Urinary bladder (tissue), 4 donors: ENCODE data around the gene FOXJ3. TPM values are rescaled to one million over a fixed set of nuclear protein-coding genes. Genes with fewer than 3 reads are reported as not detected.

Experiments
- DNase-seq: peaks from one replicate; pipeline ENCODE4 v3.0.0-alpha.2; 2015; ENCODE audit errors: extremely low spot score
- H3K27ac ChIP-seq: one replicate; pipeline ENCODE4 v1.5.1; 2013; ENCODE audit warnings: low read depth, mild to moderate bottlenecking, moderate library complexity
- H3K36me3 ChIP-seq: one replicate; pipeline ENCODE4 v1.6.1; 2013; ENCODE audit warnings: mild to moderate bottlenecking, moderate library complexity; ENCODE audit not compliant: insufficient read depth
- H3K4me1 ChIP-seq: one replicate; pipeline ENCODE4 v1.6.1; 2013; ENCODE audit warnings: mild to moderate bottlenecking, moderate library complexity; ENCODE audit not compliant: insufficient read depth
- H3K4me3 ChIP-seq: one replicate; pipeline ENCODE4 v1.5.1; 2013; ENCODE audit warnings: low read depth, low read length
- WGBS: extraction: QIAGEN DNeasy Blood & Tissue Kit; methylation state at CpG from one replicate; pipeline ENCODE4 v1.1.7; 2013; 5-methylcytosine and 5-hydroxymethylcytosine counted together
- polyA plus RNA-seq: library from polyadenylated mRNA; stranded (reverse); fragments of 200-250 nt; gene quantifications from one replicate; pipeline ENCODE4 v1.2.3, GENCODE V29; 2013
- total RNA-seq: library from RNA; depleted of rRNA; stranded (reverse); fragments of >200 nt; gene quantifications from one replicate; pipeline ENCODE4 v1.2.3, GENCODE V29; 2014
- donor health status: healthy with polysubstance abuse.
- donor health status: healthy.

The FOXJ3 gene
- total and polyA plus RNA-seq, 2 donors = 21.4 to 103 TPM

GRCh38 chr1:42195841-42196240 lies 139.2 kb downstream of the FOXJ3 start:
- Histone ChIP-seq H3K4me1 (no peaks in the 10 kb centered on the region), H3K27ac (no peak overlapping the region), H3K36me3 (peaks cover 2% of the 10 kb centered on the region), H3K4me3 (no peak overlapping the region)
- DNase-seq = no peak
- WGBS = 93% methylated on average over 3 of the region's 3 CpGs

- H3K36me3 ChIP-seq = peaks cover 2% of the 10 kb centered on the region
- 80% methylated on average over 4 of the region's 4 CpGs for WGBS
- DNase-seq = no peak
- H3K27ac ChIP-seq = no peak overlapping the region
- no peaks in the 10 kb centered on the region for H3K4me1 ChIP-seq
- no peak overlapping the region for H3K4me3 ChIP-seq
Measured at GRCh38 chr1:42192106-42192505, 142.9 kb downstream of the FOXJ3 start.

- no peak for DNase-seq
- Histone ChIP-seq H3K4me3 (no peak overlapping the region), H3K27ac (no peak overlapping the region), H3K36me3 (peaks cover 2% of the 10 kb centered on the region), H3K4me1 (no peaks in the 10 kb centered on the region)
- 93% methylated on average over 8 of the region's 8 CpGs for WGBS
Measured at GRCh38 chr1:42191319-42191718, 143.7 kb downstream of the FOXJ3 start.

- DNase-seq = no peak
Measured at GRCh38 chr1:42189931-42190853, 144.8 kb downstream of the FOXJ3 start.

GRCh38 chr1:42186152-42186551 lies 148.9 kb downstream of the FOXJ3 start:
- Histone ChIP-seq H3K36me3 (peaks cover 2% of the 10 kb centered on the region), H3K27ac (no peak overlapping the region)
- 81% methylated on average over 3 of the region's 3 CpGs for WGBS

More at GRCh38 chr1:42189931-42190853, 144.8 kb downstream of the FOXJ3 start:
- H3K27ac ChIP-seq = no peak overlapping the region
- 77% methylated on average over 6 of the region's 6 CpGs for WGBS
- no peak overlapping the region for H3K4me3 ChIP-seq
- no peaks in the 10 kb centered on the region for H3K4me1 ChIP-seq
- peaks cover 2% of the 10 kb centered on the region for H3K36me3 ChIP-seq

GRCh38 chr1:42184616-42185015 lies 150.4 kb downstream of the FOXJ3 start:
- Histone ChIP-seq H3K27ac (no peak overlapping the region), H3K4me3 (no peak overlapping the region), H3K4me1 (no peaks in the 10 kb centered on the region), H3K36me3 (peaks cover 2% of the 10 kb centered on the region)
- DNase-seq = no peak
- WGBS = 91% methylated on average over 3 of the region's 3 CpGs

More at GRCh38 chr1:42186152-42186551, 148.9 kb downstream of the FOXJ3 start:
- H3K4me1 ChIP-seq = no peaks in the 10 kb centered on the region
- no peak overlapping the region for H3K4me3 ChIP-seq
- DNase-seq = no peak

GRCh38 chr1:42183957-42184268 lies 151.1 kb downstream of the FOXJ3 start:
- 93% methylated on average over 6 of the region's 6 CpGs for WGBS
- H3K4me1 ChIP-seq = no peaks in the 10 kb centered on the region
- H3K27ac ChIP-seq = no peak overlapping the region
- DNase-seq = no peak
- no peaks in the 10 kb centered on the region for H3K36me3 ChIP-seq
- H3K4me3 ChIP-seq = no peak overlapping the region

GRCh38 chr1:42183210-42183956 lies 151.7 kb downstream of the FOXJ3 start:
- Histone ChIP-seq H3K27ac (no peak overlapping the region), H3K4me1 (no peaks in the 10 kb centered on the region), H3K36me3 (no peaks in the 10 kb centered on the region), H3K4me3 (no peak overlapping the region)
- 73% methylated on average over 3 of the region's 7 CpGs for WGBS
- DNase-seq = no peak

- Histone ChIP-seq H3K27ac (no peak overlapping the region), H3K4me1 (no peaks in the 10 kb centered on the region), H3K4me3 (no peak overlapping the region), H3K36me3 (no peaks in the 10 kb centered on the region)
- 91% methylated on average over 4 of the region's 4 CpGs for WGBS
- DNase-seq = no peak
Measured at GRCh38 chr1:42181687-42182086, 153.3 kb downstream of the FOXJ3 start.

GRCh38 chr1:42179900-42180329 lies 155.1 kb downstream of the FOXJ3 start:
- H3K4me3 ChIP-seq = no peak overlapping the region
- no peaks in the 10 kb centered on the region for H3K4me1 ChIP-seq
- H3K36me3 ChIP-seq = no peaks in the 10 kb centered on the region
- H3K27ac ChIP-seq = no peak overlapping the region
- WGBS = 67% methylated on average over 4 of the region's 4 CpGs
- no peak for DNase-seq

GRCh38 chr1:42179275-42179674 lies 155.8 kb downstream of the FOXJ3 start:
- no peak for DNase-seq
- no peak overlapping the region for H3K27ac ChIP-seq
- WGBS = 7% methylated on average over 2 of the region's 2 CpGs
- no peak overlapping the region for H3K4me3 ChIP-seq
- H3K36me3 ChIP-seq = no peaks in the 10 kb centered on the region
- no peaks in the 10 kb centered on the region for H3K4me1 ChIP-seq

GRCh38 chr1:42178249-42178648 lies 156.8 kb downstream of the FOXJ3 start:
- 38% methylated on average over 3 of the region's 3 CpGs for WGBS
- H3K4me1 ChIP-seq = no peaks in the 10 kb centered on the region
- H3K36me3 ChIP-seq = no peaks in the 10 kb centered on the region
- no peak overlapping the region for H3K27ac ChIP-seq
- DNase-seq = no peak
- no peak overlapping the region for H3K4me3 ChIP-seq

- Histone ChIP-seq H3K4me3 (no peak overlapping the region), H3K4me1 (no peaks in the 10 kb centered on the region), H3K36me3 (no peaks in the 10 kb centered on the region), H3K27ac (no peak overlapping the region)
- WGBS = 18% methylated on average over 6 of the region's 6 CpGs
- DNase-seq = no peak
Measured at GRCh38 chr1:42177541-42177981, 157.5 kb downstream of the FOXJ3 start.
